Left kidney (tissue), 2 donors: ENCODE results near the gene CCDC107. TPM values are rescaled to one million over a fixed set of nuclear protein-coding genes. Genes with fewer than 3 reads are reported as not detected.

Experiments
- DNase-seq: peaks from one replicate; pipeline ENCODE4 v3.0.0-alpha.2; 2013
- polyA plus RNA-seq: library from polyadenylated mRNA; unstranded; fragments of 120-200 nt; gene quantifications from one replicate; pipeline ENCODE4 v1.2.1, GENCODE V29; 2013; ENCODE audit not compliant: insufficient read length

CCDC107 gene
- polyA plus RNA-seq, 1 donor = 12.6 TPM

GRCh38 chr9:35681341-35682002 lies 23.4 kb downstream of the CCDC107 start:
- DNase-seq = no peak

- DNase-seq = no peak
Observed at GRCh38 chr9:35682051-35682450, 24.0 kb downstream of the CCDC107 start.

GRCh38 chr9:35682520-35683315 lies 24.6 kb downstream of the CCDC107 start:
- DNase-seq = no peak

- no peak for DNase-seq
Observed at GRCh38 chr9:35683323-35683722, 25.2 kb downstream of the CCDC107 start.

GRCh38 chr9:35684921-35685320 lies 26.8 kb downstream of the CCDC107 start:
- no peak for DNase-seq

- DNase-seq = no peak
Observed at GRCh38 chr9:35685506-35685905, 27.4 kb downstream of the CCDC107 start.

- DNase-seq = no peak
Observed at GRCh38 chr9:35686222-35687203, 28.4 kb downstream of the CCDC107 start.

GRCh38 chr9:35687306-35687705 lies 29.2 kb downstream of the CCDC107 start:
- DNase-seq = no peak

- no peak for DNase-seq
Observed at GRCh38 chr9:35687972-35688557, 30.0 kb downstream of the CCDC107 start.

- no peak for DNase-seq
Observed at GRCh38 chr9:35688558-35689541, 30.8 kb downstream of the CCDC107 start.

- no peak for DNase-seq
Observed at GRCh38 chr9:35689542-35690293, 31.6 kb downstream of the CCDC107 start, which contains the start of gene TPM2. Gene TPM2 (minus strand): TSS chr9:35689925. CDS start chr9:35689817, 108 bp downstream.

- DNase-seq = no peak
Observed at GRCh38 chr9:35690294-35690613, 32.2 kb downstream of the CCDC107 start.

- no peak for DNase-seq
Observed at GRCh38 chr9:35690614-35691333, 32.7 kb downstream of the CCDC107 start.

- DNase-seq = no peak
Observed at GRCh38 chr9:35691334-35691650, 33.2 kb downstream of the CCDC107 start.

- no peak for DNase-seq
Observed at GRCh38 chr9:35691757-35692301, 33.7 kb downstream of the CCDC107 start.

GRCh38 chr9:35695943-35696401 lies 37.9 kb downstream of the CCDC107 start:
- no peak for DNase-seq

- no peak for DNase-seq
Observed at GRCh38 chr9:35696520-35697215, 38.6 kb downstream of the CCDC107 start.

- DNase-seq = no peak
Observed at GRCh38 chr9:35697486-35697885, 39.4 kb downstream of the CCDC107 start.
